ENCODE data around the gene TRMO. TPM values are rescaled to one million over a fixed set of nuclear protein-coding genes. Genes with fewer than 3 reads are reported as not detected.
"Not testable (repeated sequence)": the region's sequence is repeated elsewhere in the genome, so short reads cannot be mapped to it uniquely, and the experiment has no call there.

TRMO gene
- total RNA-seq, 2 experiments from 2014 or later, result 18.7 to 19.2 TPM

DNA sequence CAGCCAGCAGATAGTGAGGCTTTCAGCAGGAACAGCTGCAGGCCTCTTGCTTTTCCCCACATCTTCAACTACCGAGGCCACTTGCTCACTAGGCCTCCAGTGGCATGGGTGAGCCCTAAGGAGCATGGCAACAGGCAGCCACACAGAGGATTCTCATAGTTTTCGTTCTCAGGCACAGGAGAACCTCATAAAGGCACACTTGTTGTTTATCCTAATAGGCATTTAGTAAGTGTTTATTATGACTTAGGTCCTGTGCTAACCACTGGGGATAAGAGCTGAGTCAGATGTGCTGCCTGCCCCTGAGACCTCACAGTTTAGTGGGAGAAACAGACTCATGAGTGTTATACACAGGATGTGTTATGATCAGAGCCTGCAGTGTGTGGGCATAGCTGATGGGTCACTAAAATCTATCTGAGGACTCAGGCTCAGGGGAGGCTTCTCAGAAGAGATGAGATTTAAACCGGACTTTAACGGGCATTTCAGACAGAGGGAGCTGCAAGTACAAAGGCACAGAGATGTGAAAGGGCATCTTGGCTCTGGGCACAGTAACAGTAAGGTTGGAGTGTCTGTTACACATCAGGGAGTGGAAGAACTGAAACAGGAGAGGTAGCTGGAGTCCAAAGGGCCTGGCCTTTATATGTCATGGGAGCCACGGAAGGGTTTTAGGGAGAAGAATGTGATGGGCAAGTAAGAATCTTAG is 36.7 kb upstream of the TRMO start:
- peaks cover 2% of the 10 kb centered on the region for H3K4me1 Mint-ChIP-seq (ENCODE audit: low read depth)
- POLR2A ChIA-PET, result interaction anchor here (0.7 to 1.4 kb wide), 3 partner anchors 28 to 97 kb away, joined by 3 to 7 read pairs (median 3); partner anchors contain the start of gene TRMO
- ATAC-seq (no peak), DNase-seq (no peak)
- H3K9me3 Mint-ChIP-seq (ENCODE audit: insufficient read depth), result no peaks in the 10 kb centered on the region
- no peak overlapping the region for H3K27ac Mint-ChIP-seq
- CTCF ChIA-PET, result interaction anchor here (0.9 to 3.2 kb wide), 5 partner anchors 10 to 76 kb away, joined by 3 to 42 read pairs (median 4); partner anchors contain the start of gene TRMO
- H3K27me3 Mint-ChIP-seq (ENCODE audit: low read depth), result peaks cover 4% of the 10 kb centered on the region
- no peaks in the 10 kb centered on the region for H3K36me3 Mint-ChIP-seq (ENCODE audit: low read depth)
- H3K4me3 Mint-ChIP-seq, result no peak overlapping the region

DNA sequence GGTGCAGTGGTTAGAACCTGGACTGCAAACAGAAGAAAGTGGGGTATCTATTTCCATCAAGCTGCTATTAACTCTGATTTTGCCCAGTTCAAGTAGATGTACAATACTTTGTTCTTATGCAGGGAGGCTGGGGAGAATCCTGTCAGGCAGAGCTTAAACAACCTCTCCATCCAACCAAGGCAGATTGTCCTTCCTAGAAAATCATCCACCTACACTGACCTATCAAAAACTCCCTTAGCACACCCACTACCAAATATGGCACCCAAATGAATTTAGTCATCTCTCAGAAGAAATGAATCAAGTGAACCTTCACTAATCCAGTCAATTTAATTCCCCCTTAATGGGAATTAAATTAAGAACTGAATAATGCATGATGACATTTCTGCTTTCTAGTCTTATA is 34.0 kb upstream of the TRMO start:
- ChIA-PET CTCF (interaction anchor here (0.7 to 5.1 kb wide), 6 partner anchors 9 to 34 kb away, joined by 3 to 106 read pairs (median 4); partner anchors contain the start of gene TRMO), POLR2A (no interaction called here)
- Mint-ChIP-seq H3K36me3 (ENCODE audit: low read depth) (no peaks in the 10 kb centered on the region), H3K4me1 (ENCODE audit: low read depth) (peaks cover 2% of the 10 kb centered on the region), H3K27ac (no peak overlapping the region), H3K27me3 (ENCODE audit: low read depth) (peaks cover 4% of the 10 kb centered on the region), H3K9me3 (ENCODE audit: insufficient read depth) (no peaks in the 10 kb centered on the region), H3K4me3 (no peak overlapping the region)
- DNase-seq (no peak), ATAC-seq (no peak)

DNA sequence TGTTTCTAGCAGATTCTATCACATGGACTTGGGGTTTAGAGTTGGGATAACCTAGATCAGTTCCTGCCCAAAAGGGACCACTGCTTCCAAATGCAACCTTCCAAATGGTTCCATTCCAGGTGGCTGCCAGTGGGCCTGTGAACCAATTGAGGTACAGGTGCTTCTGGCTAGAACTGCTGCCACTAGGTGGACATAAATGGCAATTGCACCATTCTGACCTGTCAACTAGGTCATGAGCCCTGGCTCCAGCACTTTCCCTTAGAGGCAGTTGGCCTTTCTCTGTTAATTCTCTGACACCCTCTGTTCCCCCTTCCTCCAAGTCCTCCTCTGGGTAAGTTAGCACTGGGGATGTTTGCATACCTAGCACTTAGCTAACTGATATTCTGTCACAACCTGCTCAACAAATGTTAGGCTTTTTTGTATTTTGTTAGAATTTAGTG is 32.3 kb upstream of the TRMO start:
- peak; percentile 98 for ATAC-seq
- ChIA-PET CTCF (interaction anchor here (0.6 to 5.1 kb wide), 13 partner anchors 11 to 250 kb away, joined by 3 to 106 read pairs (median 4); partner anchors contain the start of genes HEMGN and TRMO), POLR2A (no interaction called here)
- Mint-ChIP-seq H3K27me3 (ENCODE audit: low read depth) (peaks cover 6% of the 10 kb centered on the region), H3K9me3 (ENCODE audit: insufficient read depth) (no peaks in the 10 kb centered on the region), H3K4me3 (no peak overlapping the region), H3K4me1 (ENCODE audit: low read depth) (peaks cover 7% of the 10 kb centered on the region), H3K27ac (no peak overlapping the region), H3K36me3 (ENCODE audit: low read depth) (no peaks in the 10 kb centered on the region)
- peak; percentile 71 for DNase-seq

DNA sequence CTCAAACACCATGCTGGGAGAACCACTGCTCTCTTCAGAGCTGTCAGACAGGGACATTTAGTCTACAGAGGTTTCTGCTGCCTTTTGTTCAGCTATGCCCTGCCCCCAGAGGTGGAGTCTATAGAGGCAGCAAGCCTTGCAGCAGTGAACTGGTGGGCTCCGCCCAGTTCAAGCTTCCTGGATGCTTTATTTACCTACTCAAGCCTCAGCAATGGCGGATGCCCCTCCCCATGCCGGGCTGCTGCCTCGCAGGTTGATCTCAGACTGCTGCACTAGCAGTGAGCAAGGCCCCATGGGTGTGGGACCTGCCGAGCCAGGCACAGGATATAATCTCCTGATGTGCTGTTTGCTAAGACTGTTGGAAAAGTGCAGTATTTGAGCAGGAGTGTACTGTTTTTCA is 28.6 kb upstream of the TRMO start:
- not testable (repeated sequence) for H3K4me3 Mint-ChIP-seq
- ATAC-seq, result peak; percentile 52
- POLR2A ChIA-PET, result interaction anchor here (0.7 kb wide), 1 partner anchor 37 kb away, joined by 3 read pairs; no protein-coding TSS in a partner anchor

DNA sequence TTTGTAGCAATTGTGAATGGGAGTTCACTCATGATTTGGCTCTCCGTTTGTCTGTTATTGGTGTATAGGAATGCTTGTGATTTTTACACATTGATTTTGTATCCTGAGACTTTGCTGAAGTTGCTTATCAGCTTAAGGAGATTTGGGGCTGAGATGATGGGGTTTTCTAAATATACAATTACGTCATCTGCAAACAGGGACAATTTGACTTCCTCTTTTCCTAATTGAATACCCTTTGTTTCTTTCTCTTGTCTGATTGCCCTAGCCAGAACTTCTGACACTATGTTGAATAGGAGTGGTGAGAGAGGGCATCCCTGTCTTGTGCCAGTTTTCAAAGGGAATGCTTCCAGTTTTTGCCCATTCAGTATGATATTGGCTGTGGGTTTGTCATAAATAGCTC is 24.8 kb upstream of the TRMO start:
- H3K4me3 Mint-ChIP-seq; POLR2A ChIA-PET; ATAC-seq; H3K27ac Mint-ChIP-seq; H3K4me1 Mint-ChIP-seq (ENCODE audit: low read depth); DNase-seq; H3K9me3 Mint-ChIP-seq (ENCODE audit: insufficient read depth); H3K36me3 Mint-ChIP-seq (ENCODE audit: low read depth): not testable (repeated sequence)
- H3K27me3 Mint-ChIP-seq (ENCODE audit: low read depth), result peaks cover 26% of the 10 kb centered on the region
- CTCF ChIA-PET, result interaction anchor here (1.6 kb wide), 2 partner anchors 23 to 24 kb away, joined by 4 to 5 read pairs; no protein-coding TSS in a partner anchor

More for the DNA sequence above, 28.6 kb upstream of the TRMO start:
- peak; percentile 46 for DNase-seq
- not testable (repeated sequence) for H3K4me1 Mint-ChIP-seq (ENCODE audit: low read depth); H3K9me3 Mint-ChIP-seq (ENCODE audit: insufficient read depth); H3K27ac Mint-ChIP-seq; H3K36me3 Mint-ChIP-seq (ENCODE audit: low read depth)
- peaks cover 30% of the 10 kb centered on the region for H3K27me3 Mint-ChIP-seq (ENCODE audit: low read depth)
- CTCF ChIA-PET, result interaction anchor here (1.3 to 3.4 kb wide), 3 partner anchors 13 to 61 kb away, joined by 3 to 22 read pairs (median 3); partner anchors contain the start of genes HEMGN and TRMO

DNA sequence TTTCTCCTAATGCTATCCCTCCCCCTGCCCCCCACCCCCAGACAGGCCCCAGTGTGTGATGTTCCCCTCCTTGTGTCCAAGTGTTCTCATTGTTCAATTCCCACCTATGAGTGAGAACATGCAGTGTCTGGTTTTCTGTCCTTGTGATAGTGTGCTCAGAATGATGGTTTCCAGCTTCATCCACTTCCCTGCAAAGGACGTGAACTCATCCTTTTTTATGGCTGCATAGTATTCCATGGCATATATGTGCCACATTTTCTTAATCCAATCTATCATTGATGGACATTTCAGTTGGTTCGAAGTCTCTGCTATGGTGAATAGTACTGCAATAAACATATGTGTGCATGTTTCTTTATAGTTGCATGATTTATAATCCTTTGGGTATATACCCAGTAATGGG is 23.2 kb upstream of the TRMO start:
- H3K4me3 Mint-ChIP-seq; POLR2A ChIA-PET; DNase-seq; H3K36me3 Mint-ChIP-seq (ENCODE audit: low read depth); H3K4me1 Mint-ChIP-seq (ENCODE audit: low read depth); ATAC-seq; H3K9me3 Mint-ChIP-seq (ENCODE audit: insufficient read depth); H3K27ac Mint-ChIP-seq: not testable (repeated sequence)
- CTCF ChIA-PET, result interaction anchor here (1.5 to 6.4 kb wide), 3 partner anchors 10 to 55 kb away, joined by 3 to 43 read pairs (median 20); partner anchors contain the start of gene TRMO
- H3K27me3 Mint-ChIP-seq (ENCODE audit: low read depth), result peaks cover 32% of the 10 kb centered on the region

DNA sequence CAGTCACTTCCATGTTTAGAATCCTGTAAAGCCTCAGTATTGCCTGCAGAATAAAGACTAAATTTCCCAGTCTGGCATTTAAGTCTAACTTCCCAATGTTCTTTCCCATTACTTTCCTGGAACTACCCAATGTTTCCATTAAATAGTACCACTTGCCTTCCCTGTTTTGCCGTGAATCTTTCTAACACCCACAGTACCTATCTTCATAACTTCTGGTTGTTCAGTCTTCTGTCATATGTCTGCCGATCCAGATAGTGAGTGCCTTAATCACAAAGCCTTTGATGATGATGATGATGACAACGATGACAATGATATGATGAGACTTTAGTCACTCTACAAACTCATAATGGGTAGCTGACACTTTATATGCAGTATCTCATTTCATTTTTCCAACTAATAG is 22.3 kb upstream of the TRMO start:
- ATAC-seq (no peak), DNase-seq (no peak)
- Mint-ChIP-seq H3K27ac (no peak overlapping the region), H3K36me3 (ENCODE audit: low read depth) (no peaks in the 10 kb centered on the region), H3K4me1 (ENCODE audit: low read depth) (no peaks in the 10 kb centered on the region), H3K27me3 (ENCODE audit: low read depth) (peaks cover 30% of the 10 kb centered on the region), H3K4me3 (no peak overlapping the region), H3K9me3 (ENCODE audit: insufficient read depth) (no peaks in the 10 kb centered on the region)
- ChIA-PET CTCF (interaction anchor here (1.2 to 6.4 kb wide), 5 partner anchors 9 to 54 kb away, joined by 3 to 43 read pairs (median 5); partner anchors contain the start of gene TRMO), POLR2A (interaction anchor here (0.9 kb wide), 1 partner anchor 23 kb away, joined by 4 read pairs; the partner anchor contains the start of gene TRMO)

DNA sequence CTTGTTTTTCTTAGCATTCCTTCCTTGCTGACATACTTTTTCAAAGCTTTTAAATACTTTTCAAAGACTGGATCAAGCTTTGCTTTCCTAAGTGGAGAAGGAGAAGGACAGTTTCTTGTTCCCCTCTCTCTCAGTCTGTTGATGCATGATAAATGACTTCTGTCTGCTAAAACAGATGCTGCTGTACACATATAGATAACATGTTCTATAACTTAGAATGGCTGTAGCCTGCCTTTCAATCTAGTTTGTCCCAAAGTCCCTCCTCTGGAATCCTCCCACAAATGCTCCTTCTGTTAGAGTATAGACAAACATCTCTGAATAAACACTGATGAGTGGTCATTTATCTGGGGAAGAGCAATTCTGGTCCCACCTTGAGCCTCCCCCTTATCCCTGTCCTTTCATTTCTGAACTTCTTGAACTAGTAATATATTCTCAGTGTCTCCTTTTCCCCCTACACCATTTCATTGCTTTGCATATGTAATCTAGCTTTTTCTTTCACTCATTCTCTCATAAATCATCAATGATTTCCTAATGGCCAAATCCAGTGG is 21.1 kb upstream of the TRMO start:
- ATAC-seq, result no peak
- peaks cover 20% of the 10 kb centered on the region for H3K27me3 Mint-ChIP-seq (ENCODE audit: low read depth)
- no peak overlapping the region for H3K4me3 Mint-ChIP-seq
- CTCF ChIA-PET, result interaction anchor here (1.2 to 6.4 kb wide), 6 partner anchors 8 to 92 kb away, joined by 3 to 43 read pairs (median 5); partner anchors contain the start of gene TRMO
- DNase-seq, result no peak
- POLR2A ChIA-PET, result interaction anchor here (0.9 kb wide), 1 partner anchor 21 kb away, joined by 4 read pairs; the partner anchor contains the start of gene TRMO
- no peaks in the 10 kb centered on the region for H3K9me3 Mint-ChIP-seq (ENCODE audit: insufficient read depth)
- no peak overlapping the region for H3K27ac Mint-ChIP-seq
- no peaks in the 10 kb centered on the region for H3K36me3 Mint-ChIP-seq (ENCODE audit: low read depth)
- peaks cover 6% of the 10 kb centered on the region for H3K4me1 Mint-ChIP-seq (ENCODE audit: low read depth)

DNA sequence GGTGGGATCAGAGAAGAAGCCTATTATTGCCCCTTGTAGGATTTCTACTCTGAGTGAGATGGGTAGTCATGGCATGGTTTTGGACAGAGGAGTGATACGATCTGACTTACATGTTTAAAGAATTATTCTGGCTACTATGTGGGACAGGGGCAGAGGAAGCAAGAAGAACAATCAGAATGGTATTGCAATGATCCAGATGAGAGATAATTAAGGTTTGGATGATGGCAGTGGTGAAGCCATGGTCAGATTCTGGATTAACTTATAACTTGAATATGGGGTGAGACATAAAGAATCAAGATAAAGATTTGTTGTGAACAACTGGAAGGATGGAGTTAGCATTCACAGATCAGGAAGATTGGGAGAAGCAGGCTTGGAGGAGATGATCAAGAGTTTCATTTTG is 19.0 kb upstream of the TRMO start:
- ATAC-seq (no peak), DNase-seq (no peak)
- H3K27ac Mint-ChIP-seq, result no peak overlapping the region
- H3K36me3 Mint-ChIP-seq (ENCODE audit: low read depth), result no peaks in the 10 kb centered on the region
- no peaks in the 10 kb centered on the region for H3K9me3 Mint-ChIP-seq (ENCODE audit: insufficient read depth)
- POLR2A ChIA-PET, result no interaction called here
- H3K27me3 Mint-ChIP-seq (ENCODE audit: low read depth), result peaks cover 8% of the 10 kb centered on the region
- peaks cover 18% of the 10 kb centered on the region for H3K4me1 Mint-ChIP-seq (ENCODE audit: low read depth)
- H3K4me3 Mint-ChIP-seq, result no peak overlapping the region
- CTCF ChIA-PET, result interaction anchor here (4.2 to 6.4 kb wide), 2 partner anchors 14 to 18 kb away, joined by 20 to 43 read pairs; partner anchors contain the start of gene TRMO

DNA sequence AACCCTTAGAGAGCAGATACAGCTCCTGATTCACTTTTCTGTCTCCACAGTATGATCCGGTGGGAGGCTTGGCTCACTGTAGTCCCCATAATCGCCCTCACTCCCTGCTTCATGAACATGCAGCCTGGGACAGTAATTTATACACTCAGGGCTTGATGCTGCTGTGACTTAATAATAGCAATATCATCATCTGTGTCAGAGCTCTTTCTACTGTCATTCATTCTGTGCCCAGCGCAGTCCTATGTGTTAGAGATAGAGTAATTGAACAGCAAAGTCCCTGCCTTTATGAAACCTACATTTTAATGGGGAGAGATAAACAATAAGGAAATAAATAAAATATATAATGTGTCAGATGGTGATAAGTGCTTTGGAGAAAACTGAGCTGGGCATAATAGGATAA is 18.4 kb upstream of the TRMO start:
- no peak for ATAC-seq
- Mint-ChIP-seq H3K36me3 (ENCODE audit: low read depth) (no peaks in the 10 kb centered on the region), H3K27me3 (ENCODE audit: low read depth) (peaks cover 6% of the 10 kb centered on the region), H3K27ac (no peak overlapping the region), H3K9me3 (ENCODE audit: insufficient read depth) (no peaks in the 10 kb centered on the region), H3K4me3 (no peak overlapping the region), H3K4me1 (ENCODE audit: low read depth) (peaks cover 22% of the 10 kb centered on the region)
- ChIA-PET CTCF (interaction anchor here (6.4 kb wide), 1 partner anchor 18 kb away, joined by 43 read pairs; the partner anchor contains the start of gene TRMO), POLR2A (no interaction called here)
- no peak for DNase-seq

DNA sequence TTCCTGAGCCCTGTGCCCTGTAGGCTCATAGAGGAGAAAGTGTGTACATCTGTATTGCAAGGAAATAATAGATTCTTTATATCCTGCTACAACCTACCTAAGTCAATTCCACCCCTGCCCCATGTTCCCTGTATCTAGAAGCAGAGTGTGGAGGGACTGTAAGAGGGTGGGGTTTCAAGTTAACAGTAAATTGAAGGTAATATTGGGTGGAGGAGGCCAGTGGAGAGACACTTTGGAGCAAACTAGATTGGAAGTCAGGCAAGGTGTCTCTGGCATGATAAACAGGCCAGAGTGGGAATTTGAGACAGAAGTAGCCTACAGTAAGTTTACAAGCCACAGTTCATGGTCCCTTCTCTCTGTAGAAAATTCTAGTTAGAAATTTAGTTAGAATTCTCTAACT is 17.9 kb upstream of the TRMO start:
- Mint-ChIP-seq H3K36me3 (ENCODE audit: low read depth) (no peaks in the 10 kb centered on the region), H3K9me3 (ENCODE audit: insufficient read depth) (no peaks in the 10 kb centered on the region), H3K27me3 (ENCODE audit: low read depth) (peaks cover 6% of the 10 kb centered on the region), H3K4me3 (no peak overlapping the region), H3K4me1 (ENCODE audit: low read depth) (peaks cover 27% of the 10 kb centered on the region), H3K27ac (no peak overlapping the region)
- ChIA-PET POLR2A (no interaction called here), CTCF (interaction anchor here (1.1 to 6.4 kb wide), 2 partner anchors 17 to 31 kb away, joined by 3 to 43 read pairs; partner anchors contain the start of gene TRMO)
- ATAC-seq, result no peak
- no peak for DNase-seq
